22Rv1 (cell line): ENCODE results near the gene SNAPC1.

ENCODE experiments used
- CTCF ChIP-seq: fragments of 450-650 bp; IDR thresholded peaks from 2 replicates; pipeline ENCODE4 v1.5.1; 2017; ENCODE audit warnings: mild to moderate bottlenecking
- ZFX ChIP-seq: fragments of 450-650 bp; IDR thresholded peaks from 2 replicates; pipeline ENCODE4 v1.6.1; 2017; ENCODE audit warnings: antibody characterized with exemption, borderline replicate concordance

- TF ChIP-seq CTCF (no peak), ZFX (no peak)
These were observed 3.2 kb downstream of the SNAPC1 start for GRCh38 chr14:61765225-61765943.
